Stimulated activated CD8-positive, alpha-beta memory T cell treated with anti-CD3 and anti-CD28 coated beads, Interleukin-15, amount 100 ng/mL, for 4 hours (primary cell): ENCODE measurements around the gene GRP.
"Not testable (repeated sequence)": the region's sequence is repeated elsewhere in the genome, so short reads cannot be mapped to it uniquely, and the experiment has no call there.

ENCODE experiments used
- DNase-seq, 2 donors: peaks; one replicate each; pipeline ENCODE4 v3.0.0-alpha.2; 2020; ENCODE audit warnings: low read depth in 2 of 2

GRP gene

GRCh38 chr18:59229191-59229590, 9.2 kb downstream of the GRP start:
- no peak for DNase-seq

GRCh38 chr18:59229701-59230443, 9.9 kb downstream of the GRP start:
- no peak for DNase-seq

- no peak for DNase-seq
These were observed 11.2 kb downstream of the GRP start for GRCh38 chr18:59231114-59231513.

GRCh38 chr18:59231877-59232276, 11.9 kb downstream of the GRP start:
- no peak for DNase-seq

- no peak for DNase-seq
These were observed 12.5 kb downstream of the GRP start for GRCh38 chr18:59232309-59233016.

- no peak for DNase-seq
These were observed 13.1 kb downstream of the GRP start for GRCh38 chr18:59233017-59233410.

GRCh38 chr18:59238385-59238784, 18.4 kb downstream of the GRP start:
- DNase-seq, result no peak

GRCh38 chr18:59239642-59240041, 19.7 kb downstream of the GRP start:
- DNase-seq, result no peak

- no peak for DNase-seq
These were observed 22.9 kb downstream of the GRP start for GRCh38 chr18:59242906-59243305.

- DNase-seq, result no peak
These were observed 26.8 kb downstream of the GRP start for GRCh38 chr18:59246796-59247195.

- no peak for DNase-seq
These were observed 29.3 kb downstream of the GRP start for GRCh38 chr18:59249199-59249774.

GRCh38 chr18:59255491-59255890, 35.5 kb downstream of the GRP start:
- not testable (repeated sequence) for DNase-seq

GRCh38 chr18:59261842-59262241, 41.9 kb downstream of the GRP start:
- not testable (repeated sequence) for DNase-seq

- DNase-seq, result not testable (repeated sequence)
These were observed 42.3 kb downstream of the GRP start for GRCh38 chr18:59262243-59262642.

GRCh38 chr18:59263661-59264060, 43.7 kb downstream of the GRP start:
- no peak for DNase-seq

- DNase-seq, result no peak
These were observed 44.2 kb downstream of the GRP start for GRCh38 chr18:59264121-59264571.

GRCh38 chr18:59264651-59265245, 44.8 kb downstream of the GRP start:
- DNase-seq, result no peak

GRCh38 chr18:59265246-59265973, 45.5 kb downstream of the GRP start:
- no peak for DNase-seq

- DNase-seq, result no peak
These were observed 46.0 kb downstream of the GRP start for GRCh38 chr18:59265974-59266369.

- DNase-seq, result no peak
These were observed 46.5 kb downstream of the GRP start for GRCh38 chr18:59266459-59266858.

- DNase-seq, result no peak
These were observed 47.0 kb downstream of the GRP start for GRCh38 chr18:59266886-59267502.
